ENCODE measurements around the gene MDH1.
"Not testable (repeated sequence)": the region's sequence is repeated elsewhere in the genome, so short reads cannot be mapped to it uniquely, and the experiment has no call there.

Gene MDH1

DNA sequence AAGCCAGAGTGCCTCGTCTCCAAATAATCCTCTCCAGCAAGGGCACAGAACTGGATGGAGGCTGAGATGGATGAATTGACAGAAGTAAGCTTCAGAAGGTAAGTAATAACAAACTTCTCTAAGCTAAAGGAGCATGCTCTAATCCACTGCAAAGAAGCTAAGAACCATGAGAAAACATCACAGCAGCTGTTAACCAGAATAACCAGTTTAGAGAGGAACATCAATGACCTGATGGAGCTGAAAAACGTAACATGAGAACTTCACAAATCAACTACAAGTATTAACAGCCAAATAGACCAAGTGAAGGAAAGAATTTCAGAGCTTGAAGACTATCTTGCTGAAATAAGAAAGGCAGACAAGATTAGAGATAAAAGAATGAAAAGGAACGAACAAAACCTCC is 32.8 kb upstream of the MDH1 start:
- Histone ChIP-seq H3F3A (ENCODE audit: insufficient read depth, low read length) (no peaks in the 10 kb centered on the region), H3K27me3 (ENCODE audit: insufficient read depth, low read length) (no peaks in the 10 kb centered on the region), H3K36me3 (ENCODE audit: insufficient read depth, low read length) (no peaks in the 10 kb centered on the region), H2AFZ (ENCODE audit: low read length) (no peak overlapping the region), H3K4me3 (ENCODE audit: low read depth, low read length, poor library complexity, severe bottlenecking) (no peak overlapping the region), H3K9me2 (ENCODE audit: low read depth, low read length) (no peaks in the 10 kb centered on the region), H3K79me2 (ENCODE audit: insufficient read depth, low read length) (no peaks in the 10 kb centered on the region), H3K27ac (ENCODE audit: low read depth, low read length, poor library complexity, severe bottlenecking) (no peak overlapping the region), H3K4me1 (ENCODE audit: insufficient read depth, low read length, severe bottlenecking) (no peaks in the 10 kb centered on the region), H3K9ac (ENCODE audit: low read length) (no peak overlapping the region), H4K20me1 (ENCODE audit: insufficient read depth, low read length) (no peaks in the 10 kb centered on the region), H3K4me2 (ENCODE audit: low read length) (no peak overlapping the region), H3K9me3 (ENCODE audit: low read length) (no peaks in the 10 kb centered on the region)
- TF ChIP-seq EZH2 (IDR thresholded peaks at IDR 0.05; ENCODE audit: borderline replicate concordance, low read length) = no peak
- TF ChIP-seq, protein P1, sequence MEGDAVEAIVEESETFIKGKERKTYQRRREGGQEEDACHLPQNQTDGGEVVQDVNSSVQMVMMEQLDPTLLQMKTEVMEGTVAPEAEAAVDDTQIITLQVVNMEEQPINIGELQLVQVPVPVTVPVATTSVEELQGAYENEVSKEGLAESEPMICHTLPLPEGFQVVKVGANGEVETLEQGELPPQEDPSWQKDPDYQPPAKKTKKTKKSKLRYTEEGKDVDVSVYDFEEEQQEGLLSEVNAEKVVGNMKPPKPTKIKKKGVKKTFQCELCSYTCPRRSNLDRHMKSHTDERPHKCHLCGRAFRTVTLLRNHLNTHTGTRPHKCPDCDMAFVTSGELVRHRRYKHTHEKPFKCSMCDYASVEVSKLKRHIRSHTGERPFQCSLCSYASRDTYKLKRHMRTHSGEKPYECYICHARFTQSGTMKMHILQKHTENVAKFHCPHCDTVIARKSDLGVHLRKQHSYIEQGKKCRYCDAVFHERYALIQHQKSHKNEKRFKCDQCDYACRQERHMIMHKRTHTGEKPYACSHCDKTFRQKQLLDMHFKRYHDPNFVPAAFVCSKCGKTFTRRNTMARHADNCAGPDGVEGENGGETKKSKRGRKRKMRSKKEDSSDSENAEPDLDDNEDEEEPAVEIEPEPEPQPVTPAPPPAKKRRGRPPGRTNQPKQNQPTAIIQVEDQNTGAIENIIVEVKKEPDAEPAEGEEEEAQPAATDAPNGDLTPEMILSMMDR (IDR thresholded peaks at IDR 0.05; ENCODE audit: low read length) = no peak

DNA sequence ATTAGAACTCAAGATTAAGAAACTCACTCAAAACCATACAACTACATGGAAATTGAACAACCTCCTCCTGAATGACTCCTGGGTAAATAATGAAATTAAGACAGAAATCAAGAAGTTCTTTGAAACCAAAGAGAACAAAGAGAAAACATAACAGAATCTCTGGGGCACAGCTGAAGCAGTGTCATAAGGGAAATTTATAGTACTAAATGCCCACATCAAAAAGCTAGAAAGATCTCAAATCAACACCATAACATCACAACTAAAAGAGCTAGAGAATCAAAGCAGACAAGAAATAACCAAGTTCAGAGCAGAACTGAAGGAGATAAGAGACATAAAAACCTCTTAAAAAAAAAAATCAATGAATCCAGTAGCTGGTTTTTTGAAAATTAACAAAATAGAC is 30.9 kb upstream of the MDH1 start:
- not testable (repeated sequence) for H3K9me2 ChIP-seq (ENCODE audit: low read depth, low read length); H3K9ac ChIP-seq (ENCODE audit: low read length); H3F3A ChIP-seq (ENCODE audit: insufficient read depth, low read length); H3K79me2 ChIP-seq (ENCODE audit: insufficient read depth, low read length); H3K9me3 ChIP-seq (ENCODE audit: low read length); H3K27ac ChIP-seq (ENCODE audit: low read depth, low read length, poor library complexity, severe bottlenecking); H3K4me1 ChIP-seq (ENCODE audit: insufficient read depth, low read length, severe bottlenecking); H3K27me3 ChIP-seq (ENCODE audit: insufficient read depth, low read length); H3K36me3 ChIP-seq (ENCODE audit: insufficient read depth, low read length); H2AFZ ChIP-seq (ENCODE audit: low read length); H4K20me1 ChIP-seq (ENCODE audit: insufficient read depth, low read length); H3K4me3 ChIP-seq (ENCODE audit: low read depth, low read length, poor library complexity, severe bottlenecking); H3K4me2 ChIP-seq (ENCODE audit: low read length)

DNA sequence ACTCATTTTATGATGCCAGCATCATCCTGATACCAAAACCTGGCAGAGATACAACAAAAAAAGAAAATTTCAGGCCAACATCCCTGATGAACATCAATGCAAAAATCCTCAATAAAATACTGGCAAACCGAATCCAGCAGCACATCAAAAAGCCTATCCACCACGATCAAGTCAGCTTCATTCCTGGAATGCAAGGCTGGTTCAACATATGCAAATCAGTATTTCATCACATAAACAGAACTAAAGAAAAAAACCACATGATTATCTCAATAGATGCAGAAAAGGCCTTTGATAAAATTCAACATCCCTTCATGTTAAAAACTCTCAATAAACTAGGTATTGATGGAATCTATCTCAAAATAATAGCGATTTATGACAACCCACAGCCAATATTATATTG is 29.8 kb upstream of the MDH1 start:
- H3K9me2 ChIP-seq (ENCODE audit: low read depth, low read length); H3K36me3 ChIP-seq (ENCODE audit: insufficient read depth, low read length); H3K4me1 ChIP-seq (ENCODE audit: insufficient read depth, low read length, severe bottlenecking); H3F3A ChIP-seq (ENCODE audit: insufficient read depth, low read length); H3K9me3 ChIP-seq (ENCODE audit: low read length); H3K9ac ChIP-seq (ENCODE audit: low read length); H4K20me1 ChIP-seq (ENCODE audit: insufficient read depth, low read length); H3K79me2 ChIP-seq (ENCODE audit: insufficient read depth, low read length); H3K4me2 ChIP-seq (ENCODE audit: low read length); H3K27ac ChIP-seq (ENCODE audit: low read depth, low read length, poor library complexity, severe bottlenecking); H2AFZ ChIP-seq (ENCODE audit: low read length); H3K27me3 ChIP-seq (ENCODE audit: insufficient read depth, low read length); H3K4me3 ChIP-seq (ENCODE audit: low read depth, low read length, poor library complexity, severe bottlenecking): not testable (repeated sequence)

DNA sequence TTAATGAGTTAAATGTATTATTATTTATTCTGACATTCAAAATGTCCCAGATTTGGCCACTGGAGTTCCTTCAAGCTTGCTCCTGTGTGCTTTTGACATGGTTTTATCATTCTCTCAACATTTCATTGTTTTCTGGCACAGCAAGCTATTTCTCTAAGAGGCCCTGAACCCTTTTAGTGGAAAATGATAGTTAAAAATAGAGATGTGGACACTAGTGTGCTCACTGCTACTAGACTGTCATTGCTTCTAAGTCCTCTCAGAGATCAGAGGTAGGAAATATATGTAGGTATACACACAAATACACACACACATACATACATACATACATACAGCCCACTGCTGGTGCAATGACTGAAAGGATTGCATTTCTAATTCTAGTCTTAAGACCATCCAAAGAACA is 26.0 kb upstream of the MDH1 start:
- Histone ChIP-seq H3K4me1 (ENCODE audit: insufficient read depth, low read length, severe bottlenecking) (no peaks in the 10 kb centered on the region), H3K79me2 (ENCODE audit: insufficient read depth, low read length) (no peaks in the 10 kb centered on the region), H2AFZ (ENCODE audit: low read length) (no peak overlapping the region), H3K9ac (ENCODE audit: low read length) (no peak overlapping the region), H3K36me3 (ENCODE audit: insufficient read depth, low read length) (0 out of 2 replicates have a peak, but pooled peaks cover 3% of the 10 kb centered on the region), H3K9me3 (ENCODE audit: low read length) (peaks cover 10% of the 10 kb centered on the region), H3K4me3 (ENCODE audit: low read depth, low read length, poor library complexity, severe bottlenecking) (no peak overlapping the region), H3F3A (ENCODE audit: insufficient read depth, low read length) (no peaks in the 10 kb centered on the region), H3K27me3 (ENCODE audit: insufficient read depth, low read length) (no peaks in the 10 kb centered on the region), H4K20me1 (ENCODE audit: insufficient read depth, low read length) (no peaks in the 10 kb centered on the region), H3K9me2 (ENCODE audit: low read depth, low read length) (no peaks in the 10 kb centered on the region), H3K27ac (ENCODE audit: low read depth, low read length, poor library complexity, severe bottlenecking) (no peak overlapping the region), H3K4me2 (ENCODE audit: low read length) (no peak overlapping the region)
- TF ChIP-seq EZH2 (IDR thresholded peaks at IDR 0.05; ENCODE audit: borderline replicate concordance, low read length) = no peak
- TF ChIP-seq, protein P1 (IDR thresholded peaks at IDR 0.05; ENCODE audit: low read length) = no peak

Measured in OCI-LY1 (cell line).